HG03039 (cell line): Measurements from ENCODE around the gene OR10X1.

Source experiments
- ATAC-seq: cut with Tn5 transposase; IDR thresholded peaks from one replicate; pipeline ENCODE4 v1.9.1; 2021; ENCODE audit warnings: mild to moderate bottlenecking, moderate library complexity; ENCODE audit not compliant: unreplicated experiment

OR10X1 gene, protein sequence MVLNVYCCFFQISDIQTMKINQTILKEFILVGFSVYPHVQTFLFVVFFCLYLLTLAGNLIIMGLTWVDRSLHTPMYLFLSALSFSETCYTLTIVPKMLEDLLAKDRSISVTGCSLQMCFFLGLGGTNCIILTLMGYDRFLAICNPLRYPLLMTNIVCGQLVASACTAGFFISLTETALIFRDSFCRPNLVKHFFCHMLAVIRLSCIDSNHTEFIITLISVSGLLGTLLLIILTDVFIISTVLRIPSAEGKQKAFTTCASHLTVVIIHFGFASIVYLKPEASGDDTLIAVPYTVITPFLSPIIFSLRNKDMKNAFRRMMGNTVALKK

DNA sequence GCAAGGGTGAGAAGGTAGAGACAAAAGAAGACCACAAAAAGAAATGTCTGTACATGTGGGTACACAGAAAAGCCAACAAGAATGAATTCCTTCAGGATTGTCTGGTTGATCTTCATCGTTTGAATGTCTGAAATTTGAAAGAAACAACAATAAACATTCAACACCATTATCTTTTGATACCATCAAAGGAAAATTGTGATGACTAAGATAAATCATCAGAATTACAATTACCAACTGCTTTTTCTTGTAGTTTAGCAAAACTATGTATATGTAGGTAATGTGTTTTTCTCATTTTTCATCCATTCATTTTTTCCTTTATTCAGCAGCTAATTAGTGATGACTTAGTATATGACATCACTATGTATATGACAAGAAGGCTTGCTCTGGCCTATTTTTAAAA is at the start of gene OR10X1:
Gene OR10X1 (minus strand): TSS at position 167 of the 400 bp plus-strand sequence. CDS start 0 bp downstream, at position 167.
- no peak for ATAC-seq

DNA sequence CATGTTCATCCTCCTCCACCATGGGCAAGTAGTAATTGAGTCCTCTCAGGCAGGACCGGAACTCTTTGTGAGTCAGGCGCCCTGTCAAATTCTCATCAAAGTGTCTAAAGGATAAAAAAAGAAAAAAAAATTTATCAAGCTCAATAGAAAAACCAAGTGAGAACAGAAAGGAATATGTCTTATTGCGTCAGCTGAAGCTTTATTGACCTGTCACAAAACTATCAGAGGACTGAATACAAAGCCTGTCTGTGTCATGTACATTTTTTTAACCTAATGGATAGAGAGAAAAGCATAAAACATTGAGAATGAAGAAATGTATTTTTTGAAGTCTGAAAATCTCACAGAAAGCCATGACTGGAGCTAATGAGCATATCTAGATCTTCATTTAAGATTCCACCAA is 34.1 kb upstream of the OR10X1 start:
- no peak for ATAC-seq

DNA sequence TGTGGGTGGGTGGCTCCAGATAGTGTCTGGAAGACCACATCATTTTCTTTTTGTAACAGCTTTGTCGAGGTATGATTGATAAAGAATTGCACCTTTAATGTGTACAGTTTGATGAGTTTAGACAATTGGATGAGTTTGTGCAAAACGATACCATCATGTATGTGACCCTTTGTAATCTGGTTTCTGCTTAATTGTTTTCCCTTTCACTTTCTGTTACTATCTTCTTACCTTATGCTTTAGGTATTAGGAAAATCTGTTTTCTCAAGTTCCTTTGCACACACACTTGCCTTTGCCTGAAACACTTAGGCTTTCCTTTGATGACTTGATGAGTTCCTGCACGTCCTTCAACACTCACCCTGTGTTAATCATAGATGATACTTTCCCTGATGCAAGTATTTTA is 32.2 kb upstream of the OR10X1 start:
- ATAC-seq: no peak

DNA sequence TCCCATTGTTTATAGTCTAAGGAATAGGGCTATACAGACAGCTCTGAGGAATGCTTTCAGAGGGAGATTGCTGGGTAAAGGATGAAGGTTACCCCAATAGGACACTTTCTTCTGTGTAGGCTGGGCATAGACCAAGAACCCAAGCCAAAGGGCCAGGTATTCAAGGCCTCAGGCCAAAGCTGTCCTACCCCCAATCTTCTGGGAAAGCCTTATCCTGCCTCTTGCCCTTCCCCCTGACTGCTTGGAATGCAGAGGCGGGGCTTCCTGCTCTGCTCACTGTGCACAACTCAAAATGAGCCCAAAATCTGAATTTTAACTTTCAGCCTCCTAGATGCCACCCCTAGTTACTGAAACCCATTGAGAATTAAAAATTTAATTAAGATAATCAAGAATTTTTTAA is 27.6 kb upstream of the OR10X1 start:
- ATAC-seq: no peak

DNA sequence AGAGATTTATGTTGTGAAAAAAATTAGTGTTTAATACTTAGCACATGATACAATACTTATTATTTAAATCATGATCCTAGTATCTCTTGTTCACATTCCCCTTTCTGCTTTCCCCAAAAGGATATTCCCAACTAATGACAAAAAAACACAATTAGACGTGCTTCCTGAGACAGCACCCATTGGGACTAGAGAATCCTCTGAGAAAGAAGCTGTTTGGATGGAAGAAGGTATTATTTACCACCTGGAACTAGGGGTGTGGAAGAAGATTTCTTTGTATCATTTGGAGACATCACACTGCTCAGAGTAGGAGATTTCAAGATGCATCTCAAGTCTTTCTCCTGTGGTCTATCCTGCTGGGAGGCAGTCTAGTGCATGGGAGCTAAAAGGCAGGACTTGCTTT is 25.3 kb upstream of the OR10X1 start, which contains the start of gene OR10Z1:
Gene OR10Z1 (plus strand): TSS at position 301 of the 400 bp plus-strand sequence. CDS start 1,171 bp downstream, outside the sequence.
- no peak for ATAC-seq

DNA sequence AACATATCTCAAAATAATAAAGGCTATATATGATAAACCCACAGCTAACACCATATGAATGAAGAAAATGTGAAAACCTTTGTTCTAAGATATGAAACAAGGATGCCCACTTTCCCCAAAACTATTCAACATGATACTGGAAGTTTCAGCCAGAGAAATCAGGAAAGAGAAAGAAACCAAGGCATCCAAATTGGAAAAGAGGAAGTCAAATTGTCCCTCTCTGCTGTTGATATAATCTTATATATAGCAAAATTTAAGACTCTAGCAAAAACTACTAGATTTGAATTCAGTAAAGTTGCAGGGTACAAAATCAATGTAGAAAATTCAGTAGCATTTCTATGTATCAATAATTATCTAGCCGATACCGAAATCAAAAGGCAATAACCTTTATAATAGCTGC is 21.0 kb upstream of the OR10X1 start:
- no peak for ATAC-seq

DNA sequence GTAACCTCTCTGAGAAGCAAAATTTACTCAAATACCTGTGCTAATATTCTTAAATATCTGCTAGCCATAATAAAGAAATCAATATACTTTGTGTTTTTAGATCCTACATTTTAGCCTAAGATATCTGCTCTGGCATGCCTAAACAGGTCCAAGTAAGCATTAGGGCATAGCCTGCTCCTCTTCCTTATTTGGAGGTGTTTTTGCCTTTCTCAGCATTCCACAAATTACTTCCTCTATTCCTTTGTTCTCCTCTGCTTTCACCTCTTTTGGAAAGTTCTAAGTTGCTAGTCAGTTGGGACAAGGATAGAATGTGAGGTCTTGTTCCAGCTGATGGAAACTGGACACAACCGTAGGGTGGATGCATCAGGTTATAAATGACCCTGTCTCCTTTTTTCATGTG is 7.2 kb upstream of the OR10X1 start:
- no peak for ATAC-seq

DNA sequence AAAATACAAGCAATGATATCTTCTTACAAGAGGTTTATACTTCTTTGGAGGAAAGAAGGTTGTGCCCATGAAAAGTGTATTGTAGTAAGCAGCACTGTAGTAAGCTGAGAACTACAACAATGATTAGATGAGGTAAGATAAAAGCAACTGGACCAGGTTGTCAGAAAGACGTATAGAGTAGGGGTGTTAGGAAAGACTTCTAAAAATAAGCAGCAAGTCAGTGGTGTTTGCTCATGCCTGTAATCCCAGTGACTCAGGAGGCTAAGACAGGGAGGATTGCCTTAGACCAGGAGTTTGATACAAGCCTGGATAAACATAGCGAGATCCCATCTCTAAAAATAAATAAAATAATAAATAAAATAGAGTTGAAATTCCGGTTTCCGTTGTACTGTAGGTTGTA is 4.3 kb upstream of the OR10X1 start:
- ATAC-seq: no peak

DNA sequence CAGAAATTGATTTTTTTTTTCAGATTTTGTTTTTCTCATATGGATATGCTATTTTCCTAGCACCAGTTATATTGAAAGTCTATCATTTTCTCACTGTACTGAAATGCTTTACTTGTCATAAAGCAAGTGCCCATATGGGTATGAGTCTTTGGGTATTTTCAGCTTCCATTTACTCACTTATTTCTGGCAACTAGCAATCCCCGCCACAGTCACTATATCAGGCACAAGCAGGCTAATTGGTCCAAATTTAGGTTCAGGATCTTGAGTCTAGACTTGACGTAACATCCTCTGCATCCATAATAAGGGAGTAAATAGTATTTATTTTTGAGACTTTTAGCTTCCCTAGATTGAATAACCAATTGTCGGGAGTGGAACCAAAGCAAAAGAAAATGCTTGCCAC is 2.1 kb downstream of the OR10X1 start:
- ATAC-seq: no peak

DNA sequence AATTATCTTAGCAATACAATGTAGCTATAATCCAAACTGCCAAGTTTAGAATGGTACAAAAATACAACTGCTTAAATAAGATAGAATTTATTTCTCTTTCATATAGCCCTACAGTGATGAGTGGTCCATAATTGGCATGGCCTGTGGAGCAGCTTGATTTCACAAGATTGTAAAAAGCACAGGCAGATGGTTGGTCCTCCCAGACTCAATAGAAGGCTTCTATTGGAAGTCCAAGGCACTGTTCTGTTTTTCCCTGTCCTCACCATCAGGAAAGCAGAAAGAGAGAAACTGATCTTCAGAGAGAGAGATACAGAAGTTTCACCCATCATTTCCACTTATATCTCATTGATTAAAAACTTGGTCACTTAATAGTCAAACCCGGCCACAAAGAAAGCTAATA is 7.5 kb downstream of the OR10X1 start:
- no peak for ATAC-seq

DNA sequence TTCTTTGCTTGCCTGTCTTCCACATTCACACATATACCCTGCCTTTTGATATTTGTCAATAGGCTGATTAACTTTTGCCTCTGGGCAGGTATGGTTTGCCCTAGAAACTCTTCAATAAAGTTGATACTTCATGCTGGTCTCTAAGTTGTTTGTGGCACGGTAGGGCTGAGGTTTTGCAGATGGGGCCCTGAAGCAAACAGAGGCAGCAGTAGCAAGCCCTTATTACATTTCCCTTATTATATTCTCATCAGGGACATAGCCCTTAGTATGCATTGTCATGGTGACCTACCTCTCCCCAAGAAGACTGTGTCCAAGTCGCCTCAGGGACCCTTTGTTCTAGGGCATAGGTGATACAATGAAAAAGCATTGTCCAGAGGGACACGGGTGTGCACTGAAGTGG is 9.2 kb downstream of the OR10X1 start, which contains the start of gene OR6P1:
Gene OR6P1 (minus strand): TSS at position 101 of the 400 bp plus-strand sequence. CDS start 6,976 bp downstream, outside the sequence.
- ATAC-seq: no peak

DNA sequence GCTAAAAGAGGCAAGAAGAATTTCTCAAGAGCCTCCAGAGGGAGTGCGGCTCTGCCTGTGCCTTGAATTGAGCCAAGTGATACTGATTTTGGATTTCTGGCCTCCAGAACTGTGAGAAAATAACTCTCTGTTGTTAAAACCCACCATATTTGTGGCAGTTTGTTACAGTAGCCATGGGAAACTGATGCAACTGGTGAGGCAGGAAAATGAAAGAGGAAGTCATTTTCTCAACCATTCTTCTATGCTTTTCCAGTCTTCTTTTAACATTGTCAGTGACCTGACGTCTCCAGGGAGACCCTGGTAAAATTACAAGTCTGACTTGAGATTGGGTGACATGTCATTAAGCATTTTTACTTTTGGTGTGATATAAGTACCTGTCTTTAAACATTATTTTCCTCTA is 15.1 kb downstream of the OR10X1 start:
- no peak for ATAC-seq

DNA sequence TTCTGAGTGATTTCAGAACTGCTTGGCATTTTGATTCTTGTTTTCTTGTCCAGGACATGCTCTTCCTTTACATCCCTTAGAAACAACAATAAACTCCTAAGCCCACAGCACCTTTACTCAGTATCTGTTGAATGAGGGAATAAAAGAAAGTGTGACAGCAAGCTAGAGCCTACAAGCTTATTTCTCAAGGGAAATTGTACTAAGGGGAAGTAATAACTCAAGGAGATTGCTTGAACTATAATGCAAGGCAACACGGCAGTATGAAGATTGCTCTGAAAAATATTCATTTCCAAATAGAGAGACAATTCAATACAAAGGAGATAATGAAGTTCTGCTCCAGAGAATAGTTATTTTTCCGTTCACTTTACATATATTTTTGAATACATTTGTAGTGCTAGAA is 15.8 kb downstream of the OR10X1 start:
- no peak for ATAC-seq

DNA sequence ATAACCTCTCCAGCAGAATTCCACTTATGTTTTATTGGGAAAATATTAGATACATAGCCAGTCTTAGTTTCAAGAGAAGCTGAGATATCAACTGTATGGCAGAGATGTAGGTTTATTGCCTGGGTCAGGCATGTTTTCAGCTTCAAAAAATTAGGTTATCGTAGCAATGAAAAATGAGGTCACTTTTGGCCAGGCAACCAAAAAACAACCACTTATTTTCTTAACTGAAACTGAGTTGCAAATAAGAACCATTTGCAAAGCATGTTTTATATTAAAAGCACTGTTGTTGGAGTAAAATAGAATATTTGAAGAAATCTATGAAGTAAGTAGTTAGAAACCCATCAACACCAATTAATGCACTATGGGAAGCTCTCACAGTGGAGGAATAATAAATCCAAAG is 20.0 kb downstream of the OR10X1 start:
- ATAC-seq: no peak

DNA sequence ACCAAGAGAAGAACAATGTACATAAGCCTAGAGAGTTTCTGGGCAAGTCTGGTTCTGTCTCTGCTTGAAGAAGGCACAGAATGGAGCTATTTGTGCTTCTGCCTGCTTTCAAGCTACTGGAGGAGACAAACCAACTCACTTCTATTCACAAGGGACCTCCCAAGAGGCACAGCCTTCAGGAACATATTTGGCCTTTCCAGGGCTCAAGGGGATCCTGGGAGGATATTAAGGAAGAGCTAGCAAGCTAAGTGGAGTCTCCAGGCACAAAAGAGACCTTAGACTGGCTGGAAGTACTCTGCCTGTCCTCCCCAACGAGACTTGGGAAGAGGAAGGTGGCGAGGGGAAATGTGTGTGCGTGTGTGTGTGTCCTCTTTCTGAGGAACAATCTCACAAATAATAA is 25.3 kb downstream of the OR10X1 start, which contains the start of gene OR6Y1:
Gene OR6Y1 (minus strand): TSS at position 54 of the 400 bp plus-strand sequence. CDS start 6,300 bp downstream, outside the sequence.
- ATAC-seq: no peak

DNA sequence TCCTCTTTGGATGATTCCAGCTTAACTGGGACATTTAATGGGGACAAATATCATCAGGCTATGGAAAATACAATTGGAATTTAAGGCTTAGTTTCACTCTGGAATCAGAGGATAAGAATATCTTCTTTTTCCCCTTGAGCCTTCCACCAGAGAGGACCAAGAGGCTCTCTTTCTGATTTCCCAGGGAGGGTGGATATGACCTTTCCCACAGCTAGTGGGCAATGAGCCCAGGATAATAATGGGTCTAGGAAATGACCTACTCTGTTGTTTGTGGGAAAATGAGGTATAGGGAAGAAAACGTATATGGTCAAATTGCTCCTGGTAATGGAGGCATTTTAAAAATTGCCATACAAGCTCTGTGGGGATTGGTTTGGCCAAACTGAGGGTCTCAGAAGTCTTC is 27.4 kb downstream of the OR10X1 start:
- ATAC-seq: no peak

DNA sequence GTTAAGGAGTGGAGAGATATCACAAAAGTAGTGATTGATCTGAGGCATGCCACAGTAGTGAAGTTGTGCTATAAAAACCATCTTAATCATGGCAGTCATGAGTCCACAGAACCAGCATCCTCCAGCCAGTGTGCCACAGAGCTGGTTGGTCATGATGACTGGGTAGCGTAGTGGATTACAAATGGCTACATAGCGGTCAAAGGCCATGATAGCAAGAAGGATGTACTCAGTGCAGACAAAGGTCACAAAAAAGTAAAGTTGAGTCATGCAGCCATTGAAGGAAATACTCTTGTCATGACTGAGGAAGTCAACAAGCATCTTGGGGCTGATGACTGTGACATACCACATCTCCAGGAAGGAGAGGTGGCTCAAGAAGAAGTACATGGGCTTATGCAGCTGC is 32.2 kb downstream of the OR10X1 start:
- no peak for ATAC-seq

DNA sequence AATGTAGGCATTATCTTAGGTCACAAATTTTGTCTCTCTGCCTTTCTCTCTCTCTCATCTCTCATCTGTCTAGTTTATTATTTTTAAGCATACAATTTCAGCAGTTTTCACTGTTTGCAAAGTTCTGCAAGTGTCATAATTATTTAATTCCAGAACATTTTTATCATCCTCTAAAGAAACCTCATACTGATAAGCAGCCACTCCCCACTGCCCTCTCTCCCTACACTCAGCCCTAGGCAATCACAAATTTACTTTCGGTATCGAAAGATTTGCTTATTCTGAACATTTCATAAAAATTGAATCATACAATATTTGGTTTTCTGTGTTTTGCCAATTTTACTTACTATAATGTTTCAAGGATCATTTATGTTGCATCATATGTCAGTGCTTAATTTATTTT is 42.1 kb downstream of the OR10X1 start:
- ATAC-seq: no peak

DNA sequence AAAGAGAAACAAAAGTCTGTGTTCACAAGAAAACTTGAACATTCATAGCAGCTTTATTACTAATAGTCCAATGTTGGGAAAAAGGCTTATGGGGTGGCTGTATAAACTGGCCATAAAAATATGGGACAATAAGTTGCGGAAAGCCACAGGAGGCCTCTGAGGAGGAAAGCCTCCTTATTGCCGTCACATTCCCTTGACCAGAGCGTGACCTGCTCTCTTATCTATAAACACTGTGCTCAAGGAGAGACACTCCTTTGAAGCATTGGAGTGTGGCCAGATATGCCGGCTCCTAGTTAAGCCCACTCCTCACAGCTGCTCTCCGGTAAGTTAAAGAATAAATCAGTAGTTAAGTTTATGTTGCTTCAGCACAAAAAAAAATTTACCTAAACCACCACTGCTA is 45.2 kb downstream of the OR10X1 start:
- no peak for ATAC-seq
